PFSK-1 (cell line): ENCODE results near the gene DNAJB1.

Source experiments
- FOXP2 ChIP-seq: optimal IDR thresholded peaks from 2 replicates; pipeline ENCODE3; 2011; ENCODE audit warnings: borderline replicate concordance, control low read depth, inconsistent platforms; ENCODE audit not compliant: insufficient read depth; ENCODE audit errors: extremely low read length, extremely low read depth
- POLR2AphosphoS5 ChIP-seq: IDR thresholded peaks from 2 replicates; pipeline ENCODE4 v1.6.1; 2012; ENCODE audit warnings: low read depth, mild to moderate bottlenecking, control low read depth, low read length, moderate library complexity
- REST ChIP-seq, 2 experiments: IDR thresholded peaks; 2 replicates each; pipeline versions ENCODE4 v1.6.1 to v1.8.0; 2011 to 2012; ENCODE audit warnings: low read depth in 2 of 2, low read length in 2 of 2, control low read depth in 1 of 2, inconsistent platforms in 1 of 2, mild to moderate bottlenecking in 1 of 2, moderate library complexity in 1 of 2; ENCODE audit not compliant: insufficient read depth in 1 of 2
- SIN3A ChIP-seq: IDR thresholded peaks from 2 replicates; pipeline ENCODE4 v1.6.1; 2012; ENCODE audit warnings: mild to moderate bottlenecking, low read length, moderate library complexity, borderline replicate concordance; ENCODE audit not compliant: insufficient read depth
- TAF1 ChIP-seq: IDR thresholded peaks from 2 replicates; pipeline ENCODE4 v1.6.1; 2012; ENCODE audit warnings: low read length, control low read depth, borderline replicate concordance; ENCODE audit not compliant: insufficient read depth

DNAJB1 gene

GRCh38 chr19:14473978-14474578, 44.1 kb downstream of the DNAJB1 start:
- no peak for TF ChIP-seq SIN3A

GRCh38 chr19:14473073-14473977, 44.9 kb downstream of the DNAJB1 start:
- no peak for TF ChIP-seq FOXP2
- no peak for TF ChIP-seq POLR2AphosphoS5
- no peak for TF ChIP-seq SIN3A
- no peak for TF ChIP-seq TAF1
- TF ChIP-seq REST (IDR thresholded peaks at IDR 0.05; ENCODE audit: insufficient read depth in 1 of 2, low read depth in 2 of 2, low read length in 2 of 2): no peak

GRCh38 chr19:14472202-14472938, 45.8 kb downstream of the DNAJB1 start:
- no peak for TF ChIP-seq POLR2AphosphoS5
- no peak for TF ChIP-seq REST (IDR thresholded peaks at IDR 0.05; ENCODE audit: insufficient read depth in 1 of 2, low read depth in 2 of 2, low read length in 2 of 2)
- TF ChIP-seq FOXP2: no peak

GRCh38 chr19:14471436-14472187, 46.6 kb downstream of the DNAJB1 start:
- TF ChIP-seq POLR2AphosphoS5: no peak
- no peak for TF ChIP-seq SIN3A
- no peak for TF ChIP-seq FOXP2
- no peak for TF ChIP-seq TAF1
- TF ChIP-seq REST (IDR thresholded peaks at IDR 0.05; ENCODE audit: insufficient read depth in 1 of 2, low read depth in 2 of 2, low read length in 2 of 2): no peak

- TF ChIP-seq SIN3A: no peak
- no peak for TF ChIP-seq FOXP2
- no peak for TF ChIP-seq POLR2AphosphoS5
- no peak for TF ChIP-seq REST (IDR thresholded peaks at IDR 0.05; ENCODE audit: insufficient read depth in 1 of 2, low read depth in 2 of 2, low read length in 2 of 2)
- TF ChIP-seq TAF1: no peak
Observed at GRCh38 chr19:14470031-14470876, 47.9 kb downstream of the DNAJB1 start.
